HG03066 (cell line): ENCODE data around the gene AGAP1.

Experiments
- ATAC-seq: cut with Tn5 transposase; IDR thresholded peaks from one replicate; pipeline ENCODE4 v1.9.1; 2021; ENCODE audit warnings: low read depth; ENCODE audit not compliant: unreplicated experiment

Gene AGAP1

DNA sequence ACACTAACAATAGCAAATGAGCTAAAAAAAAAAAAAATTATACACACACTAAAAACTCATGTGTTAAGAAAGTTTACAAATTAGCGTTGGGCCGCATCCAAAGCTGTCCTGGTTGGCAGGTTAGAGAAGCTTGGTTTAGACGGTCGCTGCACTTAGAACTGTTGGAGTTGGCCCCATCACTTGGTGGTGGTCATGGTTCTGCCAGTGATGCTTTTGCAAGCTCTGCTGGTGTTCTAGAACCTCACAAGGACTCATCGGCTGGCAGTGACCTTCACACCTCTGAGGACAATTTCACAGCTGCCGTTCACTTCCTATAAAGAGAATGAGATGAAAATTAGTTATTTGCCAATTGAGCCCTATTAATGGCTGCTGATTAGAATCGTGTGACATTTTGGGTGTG, 229.0 kb downstream of the AGAP1 start:
- no peak for ATAC-seq

DNA sequence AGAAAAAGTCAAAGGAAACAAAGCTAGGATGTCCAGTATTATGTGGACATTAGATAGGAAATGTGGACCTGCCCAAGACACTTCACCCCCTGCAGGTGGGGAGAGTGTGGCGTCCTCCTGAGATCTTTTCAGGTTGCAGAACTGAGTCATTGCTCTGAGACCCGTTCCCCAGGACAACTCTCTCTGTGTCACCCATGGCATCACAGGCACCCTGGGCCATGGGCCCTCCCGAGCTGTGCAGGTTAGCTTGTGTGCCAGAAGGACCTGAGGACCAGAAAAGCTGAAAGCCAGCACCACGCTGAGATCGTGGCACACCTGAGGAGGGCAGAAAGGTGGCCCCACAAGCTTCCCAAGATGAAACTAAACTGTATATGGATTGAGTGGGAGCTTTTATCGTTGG, 229.5 kb downstream of the AGAP1 start:
- no peak for ATAC-seq

DNA sequence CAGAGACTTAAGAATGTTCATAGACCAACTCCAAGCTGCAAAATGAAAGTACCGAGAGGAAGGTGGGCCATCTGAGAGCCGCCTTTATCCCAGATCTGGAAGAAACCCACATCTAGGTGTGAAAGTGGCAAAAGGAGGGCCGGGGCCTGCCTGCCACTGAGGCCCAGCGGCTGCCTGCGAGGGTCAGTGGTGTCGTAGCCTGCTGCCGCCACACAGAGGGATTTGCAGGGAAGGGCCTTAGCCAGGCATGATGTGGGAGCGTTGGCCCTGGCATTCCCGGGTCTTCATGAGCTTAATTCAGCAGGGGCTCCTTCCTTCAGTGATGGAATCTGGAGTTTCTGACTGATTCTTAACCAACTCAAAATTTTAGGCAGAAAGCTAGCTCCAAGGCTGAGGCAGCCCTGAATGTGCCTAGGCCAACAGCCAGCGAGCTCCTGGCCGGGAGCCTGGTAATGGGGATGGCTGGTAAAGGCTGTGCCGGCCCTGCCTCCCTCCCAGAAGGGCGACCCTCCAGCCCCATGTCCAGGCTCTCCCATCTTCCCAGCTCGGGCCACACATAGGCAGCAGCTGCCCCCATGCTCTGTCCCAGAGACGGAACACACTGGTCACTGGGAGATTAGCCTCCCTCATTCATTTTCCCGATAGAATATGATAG, 230.1 kb downstream of the AGAP1 start:
- ATAC-seq: no peak

GRCh38 chr2:235725016-235725489, 231.2 kb downstream of the AGAP1 start:
- no peak for ATAC-seq

GRCh38 chr2:235725841-235726240, 232.0 kb downstream of the AGAP1 start:
- no peak for ATAC-seq

DNA sequence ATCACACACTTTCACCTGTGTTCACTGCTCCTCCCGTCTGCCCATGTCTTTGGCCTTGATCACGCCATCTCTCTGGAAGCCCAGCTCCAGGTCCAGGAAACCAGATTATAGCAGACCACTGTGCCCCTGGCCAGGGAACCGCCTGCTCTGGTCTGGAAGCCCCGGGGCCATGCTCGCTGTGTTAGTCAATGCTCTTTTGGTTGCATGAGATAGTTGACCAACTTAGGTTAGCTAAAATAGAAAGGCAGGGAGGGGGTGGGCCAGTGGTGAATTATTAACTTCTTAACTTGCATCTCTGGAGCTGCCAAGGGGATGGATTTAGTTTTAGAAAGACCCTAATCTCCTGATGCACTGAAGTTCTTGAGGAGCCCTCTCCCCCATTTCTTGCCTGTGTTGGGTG, 232.7 kb downstream of the AGAP1 start:
- no peak for ATAC-seq

DNA sequence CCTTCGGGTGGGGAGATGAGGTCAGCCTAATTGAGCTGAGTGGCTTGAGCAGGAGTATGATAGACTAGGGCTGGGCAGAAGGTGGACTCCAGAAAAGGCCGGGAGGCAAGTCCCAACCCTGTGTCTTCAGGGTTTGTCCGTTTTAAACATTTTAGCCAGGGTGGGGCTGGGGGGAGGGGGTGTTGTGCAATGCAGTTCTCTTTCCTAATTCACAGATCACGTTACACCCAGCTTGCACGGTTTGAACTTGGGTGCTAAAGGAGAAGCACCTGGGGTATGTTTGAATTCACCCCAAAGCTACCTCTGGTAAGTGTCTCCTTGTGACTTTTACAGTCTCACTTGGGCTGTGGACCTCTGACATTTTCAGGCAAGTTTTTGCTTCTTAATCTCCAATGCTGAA, 233.3 kb downstream of the AGAP1 start:
- no peak for ATAC-seq

DNA sequence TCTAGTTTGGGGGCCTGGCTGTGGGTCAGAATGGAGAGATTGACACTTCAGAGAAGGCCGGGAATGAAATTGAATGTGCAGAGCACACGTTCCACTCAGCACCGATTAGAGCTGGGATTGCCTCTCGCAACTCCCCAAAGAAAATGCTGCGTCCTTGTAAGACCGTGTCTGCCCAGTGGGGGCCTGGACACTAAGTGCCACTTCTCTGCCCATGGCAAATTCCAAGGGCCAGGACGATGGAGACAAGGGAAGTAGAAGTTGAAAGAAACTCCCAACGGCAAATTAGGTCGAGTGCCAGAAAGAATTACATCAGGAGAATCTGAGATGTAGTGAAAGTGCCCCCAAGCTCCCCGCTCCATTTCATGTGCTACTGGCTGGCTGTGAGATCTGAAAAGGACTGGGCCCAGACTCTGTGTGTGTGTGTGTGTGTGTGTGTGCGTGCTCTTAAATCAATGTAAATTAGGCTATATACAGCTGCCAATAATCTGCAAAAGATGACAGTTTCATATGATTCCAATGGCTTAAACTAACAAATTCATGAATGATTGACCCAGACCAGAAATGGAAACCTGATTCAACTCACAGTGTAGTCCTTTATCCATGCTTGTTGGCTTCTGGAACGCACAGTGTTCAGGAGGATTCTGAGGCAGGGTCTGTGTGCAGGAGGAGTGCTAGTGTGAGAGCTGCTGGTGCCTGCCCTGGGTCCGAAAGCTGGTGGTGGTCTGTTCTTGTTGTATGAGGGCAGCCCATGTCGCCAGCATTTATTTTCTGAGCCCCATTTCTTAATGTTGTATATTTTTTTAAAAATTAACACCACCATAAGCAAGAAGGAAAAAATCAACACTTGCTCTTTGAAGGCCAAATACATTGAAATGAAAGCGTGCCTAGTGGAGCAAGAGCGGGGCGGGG, 234.3 kb downstream of the AGAP1 start:
- ATAC-seq: no peak

DNA sequence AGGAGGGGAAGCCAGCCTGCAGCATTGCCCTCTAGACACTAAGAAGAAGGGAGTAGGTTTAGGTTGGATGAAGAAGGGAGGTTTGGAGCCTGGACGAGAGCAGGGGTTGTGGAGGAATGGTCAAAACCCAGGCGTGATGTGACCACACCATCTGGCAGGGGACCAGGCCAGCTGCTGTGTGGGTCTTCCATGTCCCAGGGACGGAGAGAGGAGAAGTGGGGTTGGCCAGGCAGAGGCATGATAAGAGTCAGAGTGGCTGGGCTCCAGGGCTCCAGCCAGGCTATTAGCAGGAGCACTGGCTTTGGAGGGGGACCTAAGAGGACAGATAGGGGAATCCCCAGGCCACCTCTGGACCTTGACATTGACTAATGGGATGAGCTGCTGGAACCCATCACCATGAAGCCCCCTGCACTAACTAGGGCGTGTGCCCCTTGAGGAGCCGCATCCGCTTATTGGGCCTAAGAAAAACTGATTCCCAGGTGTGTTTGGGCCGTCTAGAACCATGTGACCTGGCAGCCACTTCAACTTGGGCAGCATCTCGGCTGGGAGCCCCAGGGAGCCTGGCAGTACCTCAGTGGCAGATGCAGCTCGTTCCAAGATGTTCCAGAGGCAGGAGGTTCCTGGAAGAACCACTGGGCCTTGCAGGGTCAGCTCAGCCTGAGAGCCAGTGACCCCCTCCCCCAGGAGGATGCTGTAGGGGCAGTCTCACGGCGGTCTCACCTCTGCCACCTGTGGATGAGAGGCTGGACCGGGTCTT, 235.1 kb downstream of the AGAP1 start:
- no peak for ATAC-seq

GRCh38 chr2:235729557-235729947, 235.7 kb downstream of the AGAP1 start:
- ATAC-seq: no peak

GRCh38 chr2:235730115-235730514, 236.3 kb downstream of the AGAP1 start:
- ATAC-seq: no peak

- ATAC-seq: no peak
These were observed 239.9 kb downstream of the AGAP1 start for GRCh38 chr2:235733761-235734160.

- no peak for ATAC-seq
These were observed 240.3 kb downstream of the AGAP1 start for GRCh38 chr2:235734168-235734567.

DNA sequence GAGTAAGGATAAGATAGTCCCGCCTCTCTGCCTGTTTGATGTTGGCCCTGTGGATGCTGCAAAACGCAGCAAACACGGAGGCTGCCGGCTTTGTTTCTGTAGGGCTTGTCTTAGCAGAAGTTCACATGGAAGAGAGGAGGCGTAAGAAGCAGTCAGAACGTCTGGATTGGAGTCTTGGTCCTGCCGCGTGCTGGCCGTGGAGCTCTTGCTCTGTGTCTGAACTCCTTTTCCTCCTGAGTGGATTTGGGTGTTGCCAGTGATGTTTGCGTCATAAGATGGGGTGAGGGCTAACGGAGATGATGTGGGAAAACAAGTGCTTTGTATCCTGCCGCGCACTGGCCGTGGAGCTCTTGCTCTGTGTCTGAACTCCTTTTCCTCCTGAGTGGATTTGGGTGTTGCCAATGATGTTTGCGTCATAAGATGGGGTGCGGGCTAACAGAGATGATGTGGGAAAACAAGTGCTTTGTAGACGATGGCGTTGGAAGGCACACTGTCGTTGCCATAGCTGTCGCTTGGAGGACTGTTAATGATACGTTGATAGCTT, 240.9 kb downstream of the AGAP1 start:
- no peak for ATAC-seq

DNA sequence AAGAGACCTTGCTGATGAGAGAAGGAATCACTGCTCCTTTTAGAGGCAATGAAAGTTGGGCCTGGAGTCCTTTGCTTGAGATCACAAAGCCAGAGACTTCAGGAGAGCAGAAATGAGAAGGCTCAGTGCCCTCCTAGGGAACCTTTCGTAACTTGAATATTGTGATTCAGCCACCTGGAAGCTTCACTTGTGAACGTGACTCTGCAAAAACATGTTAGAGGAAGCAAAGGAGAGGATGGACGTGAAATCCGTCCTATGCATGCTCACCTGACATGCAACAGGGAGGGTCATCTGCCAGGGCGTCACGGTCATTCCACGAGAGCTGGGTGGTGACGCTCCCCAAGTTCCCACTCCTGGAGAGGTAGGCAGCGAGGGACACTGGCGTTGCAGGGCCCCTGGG, 243.6 kb downstream of the AGAP1 start:
- no peak for ATAC-seq

DNA sequence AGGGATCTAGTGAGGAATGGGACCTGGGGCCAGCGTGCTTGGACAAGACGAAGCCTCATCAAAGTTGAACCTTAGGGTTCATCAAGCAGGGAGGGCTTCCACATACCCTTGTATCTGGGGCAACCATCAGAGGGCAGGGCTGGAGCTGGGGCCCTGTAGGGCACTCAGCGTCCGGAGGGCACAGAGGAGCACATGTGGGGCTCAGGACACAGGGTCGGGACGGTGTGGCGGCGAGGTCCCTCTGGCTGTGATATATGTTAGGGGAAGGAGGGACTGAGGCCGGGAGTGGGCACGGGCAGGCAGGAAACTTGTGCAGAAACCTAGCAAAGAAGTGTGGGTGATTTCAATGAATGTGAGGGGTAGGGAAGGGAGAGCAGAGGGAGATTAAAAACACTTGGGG, 244.0 kb downstream of the AGAP1 start:
- no peak for ATAC-seq

- no peak for ATAC-seq
These were observed 246.0 kb downstream of the AGAP1 start for GRCh38 chr2:235739704-235740415.

DNA sequence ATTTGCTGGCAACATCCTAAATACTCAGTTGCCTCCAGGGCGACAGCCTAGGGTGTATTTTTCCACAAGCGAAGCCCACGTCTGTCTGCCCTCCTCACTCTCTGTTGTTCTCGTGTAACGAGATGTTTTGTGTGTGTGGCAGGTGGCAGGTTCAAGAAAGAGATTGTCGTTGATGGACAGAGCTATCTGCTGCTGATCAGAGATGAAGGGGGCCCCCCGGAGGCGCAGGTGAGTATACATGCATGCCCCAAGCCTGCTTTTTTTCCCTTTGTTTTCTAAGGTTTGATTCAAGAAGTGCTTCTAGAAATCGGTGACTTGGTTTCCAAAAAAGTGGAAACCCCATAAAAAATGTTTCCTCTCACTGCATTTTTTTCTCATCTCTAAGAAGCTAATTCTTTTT, 247.0 kb downstream of the AGAP1 start:
- no peak for ATAC-seq

DNA sequence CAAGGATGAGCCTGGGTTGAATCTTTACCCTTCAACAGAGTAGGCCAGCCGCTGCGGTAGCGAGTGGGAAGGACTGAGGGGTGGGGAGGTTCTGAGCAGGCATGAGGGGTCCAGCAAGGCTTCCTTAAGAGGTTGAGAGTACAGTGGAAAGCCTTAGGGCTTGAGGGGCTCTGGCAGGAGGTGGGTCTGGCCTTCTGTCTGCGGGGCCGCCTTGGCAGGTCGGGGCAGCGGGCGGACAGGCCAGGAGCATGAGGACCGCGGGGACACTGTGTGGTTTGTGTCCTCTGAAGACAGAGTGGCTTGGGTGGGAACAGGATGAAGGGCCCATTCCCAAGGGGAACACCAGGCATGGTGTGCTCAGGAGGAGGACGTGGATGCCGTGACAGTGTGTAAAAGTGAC, 250.3 kb downstream of the AGAP1 start:
- ATAC-seq: no peak

DNA sequence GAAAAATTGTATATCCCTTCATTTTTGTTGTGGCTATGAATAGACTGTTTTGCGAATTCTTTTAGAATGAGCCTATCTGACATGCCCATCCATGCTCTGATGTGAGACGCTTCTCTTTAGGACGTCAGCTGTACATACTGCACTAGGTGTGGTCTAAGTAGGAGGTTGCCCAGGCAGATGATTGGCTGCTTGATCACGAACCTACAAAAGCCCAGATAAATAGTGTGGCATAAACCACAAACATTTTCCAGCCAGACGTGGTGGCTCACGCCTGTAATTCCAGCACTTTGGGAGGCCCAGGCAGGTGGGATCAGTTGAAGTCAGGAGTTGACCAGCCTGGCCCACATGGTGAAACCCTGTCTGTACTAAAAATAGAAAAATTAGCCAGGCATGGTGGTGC, 251.8 kb downstream of the AGAP1 start:
- ATAC-seq: no peak
